Breast epithelium (tissue), 4 donors: ENCODE measurements around the gene CPB1. TPM values are rescaled to one million over a fixed set of nuclear protein-coding genes. Genes with fewer than 3 reads are reported as not detected.
"Not testable (repeated sequence)": the region's sequence is repeated elsewhere in the genome, so short reads cannot be mapped to it uniquely, and the experiment has no call there.

Source experiments
- DNase-seq, 2 donors: peaks; one replicate each; pipeline ENCODE4 v3.0.0-alpha.2; 2019; ENCODE audit warnings: low spot score in 2 of 2
- H3K27ac ChIP-seq, 2 donors: fragments of 200-600 bp; sonication (generic) in 1 of 2; one replicate each; pipeline ENCODE4 v1.5.1; 2016 to 2019; ENCODE audit warnings: mild to moderate bottlenecking in 1 of 2
- H3K27me3 ChIP-seq, 2 donors: fragments of 200-600 bp; sonication (generic) in 1 of 2; one replicate each; pipeline versions ENCODE4 v1.5.1 to v1.6.0; 2017 to 2019; ENCODE audit warnings: control low read depth in 1 of 2, mild to moderate bottlenecking in 1 of 2
- H3K36me3 ChIP-seq: fragments of 200-600 bp; one replicate; pipeline ENCODE4 v1.5.1; 2019
- H3K4me1 ChIP-seq, 2 donors: fragments of 200-600 bp; sonication (generic); one replicate each; pipeline ENCODE4 v1.5.1; 2016 to 2019; ENCODE audit warnings: control low read depth in 1 of 2
- H3K4me3 ChIP-seq, 3 donors: fragments of 200-600 bp; sonication (generic); 1 replicate in 2 of 3; 2 replicates in 1 of 3; pipeline ENCODE4 v1.5.1; 2016 to 2019; ENCODE audit warnings: mild to moderate bottlenecking in 3 of 3, moderate library complexity in 2 of 3
- H3K9me3 ChIP-seq, 2 donors: fragments of 200-600 bp; sonication (generic) in 1 of 2; one replicate each; pipeline ENCODE4 v1.5.1; 2016 to 2019; ENCODE audit warnings: control low read depth in 1 of 2
- POLR2A ChIP-seq: fragments of 450-650 bp; IDR thresholded peaks from one replicate; pipeline ENCODE4 v1.6.1; 2016; ENCODE audit warnings: antibody characterized with exemption, mild to moderate bottlenecking, moderate library complexity
- POLR2AphosphoS5 ChIP-seq, 3 donors: sonication (generic); formaldehyde crosslinking; IDR thresholded peaks; one replicate each; pipeline ENCODE4 v1.6.1; 2017; ENCODE audit warnings: antibody characterized with exemption in 3 of 3
- intact Hi-C: fragments of 100-400 bp; cut with DNase I; formaldehyde crosslinking; loops from one replicate; pipeline ENCODE4 v1.15.1; 2023; ENCODE audit warnings: low total_unique reads
- total RNA-seq, 3 donors: library from RNA; depleted of rRNA; stranded (reverse); fragments of >200 nt; gene quantifications; one replicate each; pipeline ENCODE4 v1.1.0, GENCODE V29; 2016
- TF ChIP-seq, protein P1 (sequence below), 3 donors: fragments of 450-650 bp; IDR thresholded peaks; one replicate each; pipeline ENCODE4 v1.5.1; 2016 to 2017; ENCODE audit warnings: antibody characterized with exemption in 3 of 3, mild to moderate bottlenecking in 3 of 3, moderate library complexity in 3 of 3

CPB1 gene
- total RNA-seq, result 10 to 100 TPM in 2 of 3 donors, 1 to 10 TPM in 1; 3.4 to 33.8 (median 14.9) TPM

DNA sequence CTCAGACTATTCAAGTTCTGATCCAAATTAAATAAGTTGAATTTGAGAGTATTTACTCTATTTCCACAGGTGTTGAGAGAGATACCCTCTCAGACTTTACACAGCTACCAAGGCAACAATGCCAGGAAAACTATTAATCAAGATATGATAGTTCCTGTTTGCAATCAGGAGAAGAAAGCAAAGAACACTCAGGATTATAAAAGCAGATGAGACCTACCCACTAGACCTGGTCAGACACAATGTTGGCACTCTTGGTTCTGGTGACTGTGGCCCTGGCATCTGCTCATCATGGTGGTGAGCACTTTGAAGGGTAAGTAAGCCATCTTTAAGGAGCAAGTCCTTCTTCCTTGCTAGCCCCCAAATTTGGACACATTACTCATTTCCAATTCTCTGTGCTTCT lies at the start of gene CPB1:
CPB1 (plus strand) TSS at position 227 of the 400 bp plus-strand sequence; CDS start at position 240, 13 bp downstream.
- TF ChIP-seq POLR2A (no peak), POLR2AphosphoS5 (IDR thresholded peaks at IDR 0.05) (no peak)
- TF ChIP-seq, protein P1, sequence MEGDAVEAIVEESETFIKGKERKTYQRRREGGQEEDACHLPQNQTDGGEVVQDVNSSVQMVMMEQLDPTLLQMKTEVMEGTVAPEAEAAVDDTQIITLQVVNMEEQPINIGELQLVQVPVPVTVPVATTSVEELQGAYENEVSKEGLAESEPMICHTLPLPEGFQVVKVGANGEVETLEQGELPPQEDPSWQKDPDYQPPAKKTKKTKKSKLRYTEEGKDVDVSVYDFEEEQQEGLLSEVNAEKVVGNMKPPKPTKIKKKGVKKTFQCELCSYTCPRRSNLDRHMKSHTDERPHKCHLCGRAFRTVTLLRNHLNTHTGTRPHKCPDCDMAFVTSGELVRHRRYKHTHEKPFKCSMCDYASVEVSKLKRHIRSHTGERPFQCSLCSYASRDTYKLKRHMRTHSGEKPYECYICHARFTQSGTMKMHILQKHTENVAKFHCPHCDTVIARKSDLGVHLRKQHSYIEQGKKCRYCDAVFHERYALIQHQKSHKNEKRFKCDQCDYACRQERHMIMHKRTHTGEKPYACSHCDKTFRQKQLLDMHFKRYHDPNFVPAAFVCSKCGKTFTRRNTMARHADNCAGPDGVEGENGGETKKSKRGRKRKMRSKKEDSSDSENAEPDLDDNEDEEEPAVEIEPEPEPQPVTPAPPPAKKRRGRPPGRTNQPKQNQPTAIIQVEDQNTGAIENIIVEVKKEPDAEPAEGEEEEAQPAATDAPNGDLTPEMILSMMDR (IDR thresholded peaks at IDR 0.05), result no peak
- H3K36me3 ChIP-seq, result no peaks in the 10 kb centered on the region
- H3K4me1 ChIP-seq, result no peaks in the 10 kb centered on the region
- peak within 1 kb of the TSS in 1 of 2 donors; percentile 15 for H3K27ac ChIP-seq
- no peak within 1 kb of the TSS for H3K4me3 ChIP-seq
- H3K27me3 ChIP-seq, result no peaks in the 10 kb centered on the region
- H3K9me3 ChIP-seq, result no peaks in the 10 kb centered on the region
- intact Hi-C loops, result no loop called here
- no peak for DNase-seq

DNA sequence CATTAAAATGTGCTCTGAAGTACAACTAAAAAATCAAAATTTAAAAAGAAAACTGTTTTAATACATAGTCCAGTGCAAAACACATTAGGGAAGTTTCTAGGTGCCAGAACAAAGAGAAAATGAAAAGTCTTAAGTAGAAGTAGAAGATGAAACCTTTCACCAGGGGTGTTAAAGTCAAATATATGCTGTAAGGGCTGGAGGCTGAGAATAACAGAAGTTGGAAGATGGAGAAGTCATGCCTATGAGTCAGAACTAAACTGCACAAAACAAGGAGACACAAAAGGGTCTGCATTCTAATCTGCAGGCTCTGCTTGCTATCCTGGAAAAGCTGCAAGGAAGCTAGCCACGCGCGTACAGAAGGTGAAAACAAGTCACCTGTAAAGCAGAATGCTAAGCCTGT lies 48.7 kb upstream of the CPB1 start:
- Histone ChIP-seq H3K27ac (no peak overlapping the region), H3K9me3 (no peaks in the 10 kb centered on the region), H3K4me3 (no peak overlapping the region), H3K4me1 (no peaks in the 10 kb centered on the region), H3K36me3 (no peaks in the 10 kb centered on the region), H3K27me3 (no peaks in the 10 kb centered on the region)
- TF ChIP-seq, protein P1 (IDR thresholded peaks at IDR 0.05), result no peak
- TF ChIP-seq POLR2AphosphoS5 (IDR thresholded peaks at IDR 0.05) (no peak), POLR2A (no peak)
- DNase-seq, result no peak
- intact Hi-C loops, result no loop called here

DNA sequence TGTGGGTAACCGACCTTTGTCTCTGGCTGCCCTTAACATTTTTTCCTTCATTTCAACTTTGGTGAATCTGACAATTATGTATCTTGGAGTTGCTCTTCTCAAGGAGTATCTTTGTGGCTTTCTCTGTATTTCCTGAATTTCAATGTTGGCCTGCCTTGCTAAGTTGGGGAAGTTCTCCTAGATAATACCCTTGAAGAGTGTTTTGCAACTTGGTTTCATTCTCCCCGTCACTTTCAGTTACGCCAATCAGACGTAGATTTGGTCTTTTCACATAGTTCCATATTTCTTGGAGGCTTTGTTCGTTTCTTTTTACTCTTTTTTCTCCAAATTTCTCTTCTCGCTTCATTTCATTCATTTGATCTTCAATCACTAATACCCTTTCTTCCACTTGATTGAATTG lies 42.6 kb upstream of the CPB1 start:
- intact Hi-C loops, H3K9me3 ChIP-seq, H3K4me3 ChIP-seq, H3K27me3 ChIP-seq, H3K4me1 ChIP-seq, H3K36me3 ChIP-seq, DNase-seq, H3K27ac ChIP-seq: not testable (repeated sequence)

DNA sequence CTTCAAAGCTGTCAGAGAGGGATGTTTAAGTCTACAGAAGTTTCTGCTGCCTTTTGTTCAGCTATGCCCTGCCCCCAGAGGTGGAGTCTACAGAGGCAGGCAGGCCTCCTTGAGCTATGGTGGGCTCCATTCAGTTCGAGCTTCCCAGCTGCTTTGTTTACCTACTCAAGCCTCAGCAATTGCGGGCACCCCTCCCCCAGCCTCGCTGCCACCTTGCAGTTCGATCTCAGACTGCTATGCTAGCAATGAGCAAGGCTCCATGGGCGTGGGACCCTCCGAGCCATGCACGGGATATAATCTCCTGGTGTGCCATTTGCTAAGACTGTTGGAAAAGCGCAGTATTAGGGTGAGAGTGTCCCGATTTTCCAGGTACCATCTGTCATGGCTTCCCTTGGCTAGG lies 41.5 kb upstream of the CPB1 start:
- H3K9me3 ChIP-seq, H3K27ac ChIP-seq, H3K4me3 ChIP-seq, DNase-seq, H3K36me3 ChIP-seq, H3K27me3 ChIP-seq, intact Hi-C loops, H3K4me1 ChIP-seq: not testable (repeated sequence)

GRCh38 chr3:148789146-148789545 lies 38.5 kb upstream of the CPB1 start:
- TF ChIP-seq POLR2A, result no peak
- TF ChIP-seq, protein P1 (IDR thresholded peaks at IDR 0.05), result no peak
- no peak for TF ChIP-seq POLR2AphosphoS5 (IDR thresholded peaks at IDR 0.05)
- intact Hi-C loops, result no loop called here
- H3K36me3 ChIP-seq, result no peaks in the 10 kb centered on the region
- H3K4me3 ChIP-seq, result no peak overlapping the region
- DNase-seq, result no peak
- peaks cover 0 to 5% of the 10 kb centered on the region in 2 donors for H3K4me1 ChIP-seq
- no peaks in the 10 kb centered on the region for H3K9me3 ChIP-seq
- H3K27me3 ChIP-seq, result no peaks in the 10 kb centered on the region
- peak overlapping the region; percentile 28 to 92 for H3K27ac ChIP-seq

DNA sequence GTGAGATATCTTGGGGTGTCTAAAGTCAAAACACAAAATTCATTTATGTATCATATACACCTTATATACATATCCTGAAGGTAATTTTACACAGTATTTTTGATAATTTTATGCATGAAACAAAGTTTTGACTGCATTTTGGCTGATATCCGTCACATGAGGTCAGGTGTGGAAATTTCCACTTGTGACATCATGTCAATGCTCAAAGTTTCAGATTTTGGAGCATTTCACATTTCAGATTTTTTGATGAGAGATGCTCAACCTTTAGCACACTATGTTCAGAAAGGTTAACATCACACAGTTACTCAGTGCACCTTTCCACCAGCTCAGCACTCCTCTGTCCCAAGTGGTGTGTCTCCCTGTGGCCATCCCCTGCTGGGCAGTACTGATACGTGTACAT lies 37.7 kb upstream of the CPB1 start:
- intact Hi-C loops, result no loop called here
- Histone ChIP-seq H3K27ac (peak overlapping the region; percentile 92 to 93), H3K4me3 (no peak overlapping the region), H3K27me3 (no peaks in the 10 kb centered on the region), H3K36me3 (no peaks in the 10 kb centered on the region), H3K4me1 (peaks cover 0 to 5% of the 10 kb centered on the region in 2 donors), H3K9me3 (no peaks in the 10 kb centered on the region)
- no peak for DNase-seq
- TF ChIP-seq, protein P1 (IDR thresholded peaks at IDR 0.05), result no peak
- TF ChIP-seq POLR2A, result no peak
- no peak for TF ChIP-seq POLR2AphosphoS5 (IDR thresholded peaks at IDR 0.05)
